ENCODE results near the gene GMNC.

Gene GMNC

GRCh38 chr3:190848870-190849269 is 13.6 kb downstream of the GMNC start:
- no peak for DNase-seq

- DNase-seq, result no peak
Measured at GRCh38 chr3:190847436-190847835, 15.1 kb downstream of the GMNC start.

- no peak for DNase-seq
Measured at GRCh38 chr3:190840146-190840545, 22.3 kb downstream of the GMNC start.

GRCh38 chr3:190831225-190831624 is 31.3 kb downstream of the GMNC start:
- DNase-seq, result no peak

DNA sequence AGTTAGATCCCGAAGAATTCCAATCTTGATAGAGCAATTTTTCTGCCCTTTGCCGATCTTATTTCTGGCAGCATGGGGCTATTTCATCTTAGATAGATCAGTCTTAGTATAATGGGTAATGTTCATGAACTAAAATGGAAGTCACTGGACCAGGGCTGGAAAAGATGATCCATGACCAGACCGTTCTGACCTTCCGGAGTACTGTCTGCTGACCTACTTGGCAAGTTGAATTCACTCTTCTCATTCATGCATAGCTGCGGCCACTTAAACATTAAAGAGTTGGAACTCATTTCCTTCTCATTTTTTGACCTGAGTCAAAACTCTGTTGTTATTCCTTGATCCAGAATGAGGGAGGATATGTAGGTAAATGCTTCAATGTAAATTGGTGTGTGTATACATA is 32.5 kb downstream of the GMNC start:
- no peak for DNase-seq

GRCh38 chr3:190826018-190826417 is 36.5 kb downstream of the GMNC start:
- DNase-seq, result no peak

DNA sequence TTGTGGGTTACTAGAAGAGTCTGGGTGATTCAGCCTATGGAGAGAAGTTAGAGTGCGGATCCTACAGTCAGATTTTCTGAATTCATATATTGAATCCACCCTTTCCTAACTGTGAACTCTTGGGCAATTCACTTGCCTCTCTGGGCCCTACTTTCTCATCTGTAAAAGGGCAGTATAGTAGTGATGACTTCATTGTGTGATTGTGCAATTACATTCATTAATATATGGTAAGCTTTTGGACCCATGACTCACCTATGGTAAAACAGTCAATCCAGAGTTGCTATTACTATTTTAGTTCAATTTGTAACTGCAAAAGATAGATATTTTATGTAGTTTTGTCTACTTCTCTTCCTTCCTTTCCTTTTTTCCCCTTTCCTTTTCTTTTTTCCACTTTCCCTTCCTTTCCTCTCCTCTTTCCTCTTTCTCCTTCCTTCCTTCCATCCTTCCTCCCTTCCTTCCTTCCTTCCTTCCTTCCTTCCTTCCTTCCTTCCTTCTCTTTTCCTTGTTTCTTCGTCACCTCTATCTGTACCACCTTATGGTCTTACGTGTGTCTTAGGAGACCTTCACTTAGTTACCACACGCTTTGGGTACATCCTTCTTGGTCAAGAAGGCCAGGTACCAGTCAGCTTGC is 37.0 kb downstream of the GMNC start:
- DNase-seq, result no peak

DNA sequence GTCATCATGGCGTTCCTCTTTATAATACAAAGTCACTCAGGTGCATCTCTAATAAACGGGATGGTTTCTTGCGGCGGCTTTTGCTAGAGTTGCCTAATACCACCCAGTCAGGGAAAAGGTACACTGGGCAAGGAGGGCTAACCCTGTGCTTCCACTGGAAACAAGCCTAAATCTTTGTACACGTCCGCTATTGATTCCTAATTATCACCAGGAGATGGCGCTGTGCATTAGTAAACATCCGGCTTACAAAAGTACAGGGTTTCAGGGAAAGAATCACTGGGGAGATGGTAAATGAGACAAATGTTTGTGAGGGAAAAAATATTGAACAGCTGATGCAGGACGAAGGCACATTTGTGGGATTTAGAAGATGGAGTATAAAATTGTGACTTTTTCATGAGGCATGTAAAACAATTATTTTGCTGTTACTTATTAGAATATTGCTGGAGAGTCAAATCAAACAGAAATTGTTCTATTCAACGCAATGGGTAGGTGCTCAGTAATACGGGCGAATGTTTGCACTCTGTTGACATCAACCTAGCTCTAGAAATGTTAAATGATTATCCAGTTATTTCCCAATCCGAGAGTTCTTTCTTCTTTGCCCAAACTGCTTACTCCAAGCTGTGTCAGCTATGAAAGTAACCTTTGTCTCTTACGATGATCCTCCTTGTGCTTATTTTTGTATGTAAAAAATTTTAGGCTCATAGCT is 50.6 kb downstream of the GMNC start:
- DNase-seq, result peak; percentile 51

DNA sequence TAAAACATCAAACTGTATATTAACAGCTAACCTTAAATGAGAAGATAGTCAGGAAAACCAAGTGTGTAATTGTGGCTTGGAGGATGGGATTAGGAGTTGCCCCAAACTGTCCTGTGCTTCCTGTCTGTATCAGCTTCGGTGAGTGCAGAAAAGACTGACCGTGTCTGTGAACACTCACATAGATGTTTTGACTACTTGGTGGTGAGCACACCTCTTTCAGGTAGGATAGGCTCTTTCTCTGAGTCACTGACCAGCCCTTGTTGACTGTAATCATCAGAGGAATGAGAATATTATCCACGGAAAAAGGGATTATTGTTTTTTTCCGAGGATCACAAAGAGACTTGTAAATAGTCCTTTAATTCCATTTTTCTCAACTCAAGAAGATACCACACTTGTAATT is 51.5 kb downstream of the GMNC start:
- no peak for DNase-seq

DNA sequence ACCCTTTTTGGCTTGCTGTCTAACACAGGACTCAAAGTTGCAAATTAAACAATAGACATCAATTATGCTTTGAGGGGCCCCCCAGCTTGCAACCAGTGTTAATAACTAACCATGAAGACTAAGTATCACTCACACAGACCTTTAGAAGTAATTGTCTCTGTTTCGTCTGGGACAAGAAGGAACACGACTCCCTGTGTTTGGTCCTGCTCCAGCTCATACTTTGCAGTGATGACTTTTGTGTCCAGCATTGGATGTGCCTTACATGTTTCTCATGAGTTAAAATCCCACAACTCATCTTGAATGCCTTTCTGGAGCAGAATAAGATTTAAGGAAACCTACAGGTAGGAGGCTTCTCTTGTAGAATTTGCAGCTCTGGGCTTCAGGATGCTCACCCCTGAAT is 53.1 kb downstream of the GMNC start:
- DNase-seq, result no peak

- DNase-seq, result no peak
Measured at GRCh38 chr3:190807719-190808375, 54.6 kb downstream of the GMNC start.

Measured in activated CD4-positive, alpha-beta T cell treated with anti-CD3 and anti-CD28 coated beads, Interleukin-2, Interleukin-6, amounts not matched to agents 100 ng/mL and 50 ng/mL, durations not matched to agents 16 hours and 8 hours (primary cell).